B cell (primary cell): ENCODE results near the gene SERTAD2. TPM values are rescaled to one million over a fixed set of nuclear protein-coding genes. Genes with fewer than 3 reads are reported as not detected.

Experiments used
- ATAC-seq: fragments of 200-7000 bp; cut with Tn5 transposase; one replicate; pipeline ENCODE4 v1.10.0; 2021; ENCODE audit warnings: low read depth, mild to moderate bottlenecking, moderate number of reproducible peaks, moderate library complexity
- CTCF ChIA-PET: fragments of 350-600 bp; sonication (Branson Sonifier 250); formaldehyde crosslinking; loops from one replicate; lab custom pipeline; 2021; ENCODE audit warnings: antibody characterized with exemption, inconsistent platforms; lab: Charles Lee
- POLR2A ChIA-PET: fragments of 350-600 bp; sonication (Branson Sonifier 250); formaldehyde crosslinking; loops from one replicate; lab custom pipeline; 2021; ENCODE audit warnings: antibody characterized with exemption; lab: Charles Lee
- DNase-seq: peaks from one replicate; pipeline ENCODE4 v3.0.0; 2013
- H2AFZ ChIP-seq: 2 replicates; pipeline ENCODE4 v1.6.1; 2012; ENCODE audit warnings: mild to moderate bottlenecking, low read depth, low read length; ENCODE audit not compliant: insufficient read depth, poor library complexity, severe bottlenecking
- H3K27ac ChIP-seq, 2 donors: 1 replicate in 1 of 2; 2 replicates in 1 of 2; pipeline ENCODE4 v1.5.1; 2012 to 2013; ENCODE audit warnings: low read length in 2 of 2, mild to moderate bottlenecking in 2 of 2, moderate library complexity in 1 of 2
- H3K27me3 ChIP-seq, 4 experiments: fragments of 200-600 bp in 1 of 4; sonication (generic) in 1 of 4; replicated peaks in 1 of 4; 1 replicate in 2 of 4; 2 replicates in 2 of 4; pipeline versions ENCODE4 v1.6.1 to v1.7.0; 2013 to 2016; ENCODE audit warnings: low read length in 3 of 4, mild to moderate bottlenecking in 2 of 4, mixed read lengths in 1 of 4, moderate library complexity in 1 of 4; ENCODE audit not compliant: insufficient read depth in 4 of 4, control insufficient read depth in 3 of 4; ENCODE audit errors: control extremely low read depth in 1 of 4
- H3K36me3 ChIP-seq, 2 experiments: replicated peaks in 1 of 2; 1 replicate in 1 of 2; 2 replicates in 1 of 2; pipeline versions ENCODE4 v1.6.1 to v1.7.1; 2013; ENCODE audit warnings: low read length in 1 of 2; ENCODE audit not compliant: insufficient read depth in 2 of 2, control insufficient read depth in 1 of 2; ENCODE audit errors: control extremely low read depth in 1 of 2, extremely low read depth in 1 of 2
- H3K4me1 ChIP-seq, 2 donors: fragments of 200-600 bp in 1 of 2; sonication (generic) in 1 of 2; 1 replicate in 1 of 2; 2 replicates in 1 of 2; pipeline versions ENCODE4 v1.5.1 to v1.6.1; 2013 to 2017; ENCODE audit warnings: low read length in 2 of 2; ENCODE audit not compliant: control insufficient read depth in 2 of 2, insufficient read depth in 2 of 2
- H3K4me2 ChIP-seq: replicated peaks from 2 replicates; pipeline ENCODE3; 2012; ENCODE audit warnings: mild to moderate bottlenecking, low read depth, low read length; ENCODE audit not compliant: poor library complexity, severe bottlenecking
- H3K4me3 ChIP-seq, 5 experiments: fragments of 200-600 bp in 1 of 5; sonication (generic) in 1 of 5; 1 replicate in 3 of 5; 2 replicates in 2 of 5; pipeline versions ENCODE4 v1.5.1 to v1.7.0; 2011 to 2016; ENCODE audit warnings: low read length in 4 of 5, mild to moderate bottlenecking in 4 of 5, low read depth in 2 of 5, control low read depth in 1 of 5, moderate library complexity in 1 of 5; ENCODE audit not compliant: insufficient read depth in 1 of 5; ENCODE audit errors: control extremely low read depth in 1 of 5, extremely low read depth in 1 of 5
- H3K79me2 ChIP-seq: fragments of 200-600 bp; sonication (generic); one replicate; pipeline ENCODE4 v1.6.0; 2016; ENCODE audit warnings: low read length; ENCODE audit not compliant: control insufficient read depth, insufficient read depth
- H3K9ac ChIP-seq: fragments of 200-600 bp; sonication (generic); 2 replicates; pipeline ENCODE4 v1.6.1; 2017; ENCODE audit warnings: mild to moderate bottlenecking, low read length, moderate library complexity
- H3K9me3 ChIP-seq, 3 donors: one replicate each; pipeline versions ENCODE4 v1.6.1 to v1.7.1; 2013; ENCODE audit warnings: low read length in 2 of 3; ENCODE audit not compliant: control insufficient read depth in 2 of 3, insufficient read depth in 1 of 3; ENCODE audit errors: control extremely low read depth in 1 of 3
- H4K20me1 ChIP-seq: 2 replicates; pipeline ENCODE4 v1.6.0; 2012; ENCODE audit warnings: mild to moderate bottlenecking, low read length; ENCODE audit not compliant: insufficient read depth, control insufficient read depth, poor library complexity, severe bottlenecking
- H3K27ac Mint-ChIP-seq: one replicate; pipeline ENCODE4 v1.8.0; 2021; ENCODE audit warnings: mixed read lengths
- H3K27me3 Mint-ChIP-seq: one replicate; pipeline ENCODE4 v1.8.0; 2021; ENCODE audit warnings: mixed read lengths
- H3K4me1 Mint-ChIP-seq: one replicate; pipeline ENCODE4 v1.8.0; 2021; ENCODE audit warnings: mixed read lengths
- H3K4me3 Mint-ChIP-seq: one replicate; pipeline ENCODE4 v1.8.0; 2021; ENCODE audit warnings: mixed read lengths
- H3K9me3 Mint-ChIP-seq: one replicate; pipeline ENCODE4 v1.8.0; 2022; ENCODE audit warnings: mixed read lengths; ENCODE audit not compliant: insufficient read depth
- EZH2 ChIP-seq: IDR thresholded peaks from 2 replicates; pipeline ENCODE4 v1.6.1; 2012; ENCODE audit warnings: borderline replicate concordance, low read depth, mild to moderate bottlenecking, moderate library complexity, low read length; ENCODE audit not compliant: insufficient read depth, poor library complexity, severe bottlenecking
- WGBS: methylation state at CpG from one replicate; pipeline ENCODE4 v1.1.5; 2013; ENCODE audit warnings: missing lambda C conversion rate; ENCODE audit not compliant: insufficient coverage; 5-methylcytosine and 5-hydroxymethylcytosine counted together
- intact Hi-C: fragments of 100-400 bp; cut with micrococcal nuclease; formaldehyde crosslinking; loops from one replicate; pipeline ENCODE4 v1.10.0; 2022
- polyA plus RNA-seq: library from polyadenylated mRNA; depleted of rRNA; stranded (reverse); fragments of >200 nt; gene quantifications from 2 replicates; pipeline ENCODE4 v1.2.3, GENCODE V29; 2012
- total RNA-seq, 2 donors: library from RNA; stranded (reverse); fragments of 120-200 nt in 1 of 2; gene quantifications; 1 replicate in 1 of 2; 2 replicates in 1 of 2; pipeline versions ENCODE4 v1.2.3 to v1.2.4, GENCODE V29; 2013 to 2022
- TF ChIP-seq, protein P1 (sequence below): fragments of 200-600 bp; IDR thresholded peaks from one replicate; pipeline ENCODE4 v1.8.0; 2022; ENCODE audit warnings: antibody characterized with exemption, mild to moderate bottlenecking

SERTAD2 gene
- total and polyA plus RNA-seq, 2 donors (not counting 1 experiment from before 2014, with no cell fraction given): 49.5 to 66.8 TPM

DNA sequence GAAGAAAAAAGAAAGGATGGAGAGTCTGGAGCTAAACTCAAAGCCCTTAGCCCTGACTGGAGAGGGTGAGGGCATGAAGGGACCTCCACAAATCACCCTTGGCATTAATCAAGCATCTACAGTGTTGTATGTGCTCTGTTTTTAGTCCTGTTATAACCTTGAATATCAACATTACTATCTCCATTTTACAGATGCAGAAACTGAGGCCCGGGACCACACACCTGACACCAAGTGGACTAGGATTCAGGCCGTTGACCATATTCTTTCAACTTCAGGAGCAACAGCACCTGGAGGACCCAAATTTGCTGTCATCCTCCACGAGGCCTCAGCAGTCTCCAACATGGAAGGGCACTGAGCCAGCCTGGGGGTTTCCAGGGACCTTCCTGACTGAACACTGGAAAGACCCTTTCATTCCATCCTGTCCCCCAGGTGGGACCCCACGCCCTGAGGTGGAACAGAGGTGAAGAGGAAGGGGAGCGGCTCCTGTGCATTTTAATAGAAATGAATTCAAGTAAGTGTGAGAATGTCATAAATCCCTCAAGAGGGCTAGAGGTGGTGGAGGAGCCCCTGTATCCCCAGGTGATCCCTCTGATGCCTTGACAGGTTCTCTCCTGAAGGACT lies 41.0 kb downstream of the SERTAD2 start:
- intact Hi-C loops: no loop called here
- Mint-ChIP-seq H3K4me3 (no peak overlapping the region), H3K4me1 (peaks cover 12% of the 10 kb centered on the region)

DNA sequence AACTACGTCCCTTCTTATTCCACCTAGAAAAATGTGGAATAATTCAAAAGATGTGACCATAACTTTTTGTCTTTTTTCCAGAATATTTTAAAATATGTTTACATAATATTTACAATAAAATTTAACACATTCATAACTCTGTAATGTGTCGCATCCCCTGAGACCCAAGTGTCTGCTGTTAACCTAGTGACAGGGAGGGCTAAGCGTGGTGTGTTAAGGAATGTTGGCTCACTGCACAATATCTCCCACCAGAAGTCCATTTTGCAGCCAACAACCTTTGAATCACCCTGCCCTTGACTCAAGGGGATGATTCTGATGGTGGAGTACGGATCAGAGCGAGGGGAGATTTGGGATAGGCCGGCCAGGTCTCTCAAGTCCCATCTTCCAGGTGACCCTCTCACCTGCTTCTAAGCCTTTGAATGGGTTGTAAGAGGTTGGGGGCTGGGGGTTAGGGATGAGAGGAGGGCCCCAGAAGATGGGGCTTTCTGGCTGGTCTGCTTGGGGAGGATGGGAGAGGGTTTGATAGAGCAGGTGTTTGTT lies 43.3 kb downstream of the SERTAD2 start:
- H3K4me1 ChIP-seq: peaks cover 22 to 34% of the 10 kb centered on the region in 2 donors
- Mint-ChIP-seq H3K4me3 (peak overlapping the region; percentile 78), H3K27me3 (no peaks in the 10 kb centered on the region), H3K27ac (peak overlapping the region; percentile 78), H3K4me1 (peaks cover 29% of the 10 kb centered on the region), H3K9me3 (no peaks in the 10 kb centered on the region)
- ATAC-seq (no peak), DNase-seq (no peak)
- no peak overlapping the region for H3K27ac ChIP-seq
- no peak overlapping the region for H2AFZ ChIP-seq
- H3K9me3 ChIP-seq: no peaks in the 10 kb centered on the region
- no peaks in the 10 kb centered on the region for H3K36me3 ChIP-seq
- 100% methylated on average over 3 of the region's 6 CpGs for WGBS
- ChIA-PET POLR2A (no interaction called here), CTCF (interaction anchor here (1.3 to 5.9 kb wide), 8 partner anchors 10 to 263 kb away, joined by 3 to 70 read pairs (median 5); partner anchors contain the start of gene SERTAD2)
- H3K4me3 ChIP-seq: no peak overlapping the region
- TF ChIP-seq EZH2: no peak
- TF ChIP-seq, protein P1, sequence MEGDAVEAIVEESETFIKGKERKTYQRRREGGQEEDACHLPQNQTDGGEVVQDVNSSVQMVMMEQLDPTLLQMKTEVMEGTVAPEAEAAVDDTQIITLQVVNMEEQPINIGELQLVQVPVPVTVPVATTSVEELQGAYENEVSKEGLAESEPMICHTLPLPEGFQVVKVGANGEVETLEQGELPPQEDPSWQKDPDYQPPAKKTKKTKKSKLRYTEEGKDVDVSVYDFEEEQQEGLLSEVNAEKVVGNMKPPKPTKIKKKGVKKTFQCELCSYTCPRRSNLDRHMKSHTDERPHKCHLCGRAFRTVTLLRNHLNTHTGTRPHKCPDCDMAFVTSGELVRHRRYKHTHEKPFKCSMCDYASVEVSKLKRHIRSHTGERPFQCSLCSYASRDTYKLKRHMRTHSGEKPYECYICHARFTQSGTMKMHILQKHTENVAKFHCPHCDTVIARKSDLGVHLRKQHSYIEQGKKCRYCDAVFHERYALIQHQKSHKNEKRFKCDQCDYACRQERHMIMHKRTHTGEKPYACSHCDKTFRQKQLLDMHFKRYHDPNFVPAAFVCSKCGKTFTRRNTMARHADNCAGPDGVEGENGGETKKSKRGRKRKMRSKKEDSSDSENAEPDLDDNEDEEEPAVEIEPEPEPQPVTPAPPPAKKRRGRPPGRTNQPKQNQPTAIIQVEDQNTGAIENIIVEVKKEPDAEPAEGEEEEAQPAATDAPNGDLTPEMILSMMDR: no peak
- H3K4me2 ChIP-seq: no peak overlapping the region
- no peaks in the 10 kb centered on the region for H3K27me3 ChIP-seq
- H3K9ac ChIP-seq: no peak overlapping the region
- no peaks in the 10 kb centered on the region for H4K20me1 ChIP-seq
- no peaks in the 10 kb centered on the region for H3K79me2 ChIP-seq
- intact Hi-C loops: no loop called here

More for the DNA sequence above, 41.0 kb downstream of the SERTAD2 start:
- Histone ChIP-seq H4K20me1 (no peaks in the 10 kb centered on the region), H3K79me2 (no peaks in the 10 kb centered on the region), H3K4me3 (no peak overlapping the region), H3K27me3 (no peaks in the 10 kb centered on the region), H3K9ac (no peak overlapping the region), H3K4me2 (no peak overlapping the region), H3K36me3 (no peaks in the 10 kb centered on the region), H3K4me1 (peaks cover 9 to 18% of the 10 kb centered on the region in 2 donors), H2AFZ (no peak overlapping the region), H3K9me3 (no peaks in the 10 kb centered on the region), H3K27ac (no peak overlapping the region)
- Mint-ChIP-seq H3K9me3 (no peaks in the 10 kb centered on the region), H3K27ac (no peak overlapping the region), H3K27me3 (no peaks in the 10 kb centered on the region)
- WGBS: 86% methylated on average over 5 of the region's 5 CpGs
- POLR2A ChIA-PET: no interaction called here
- DNase-seq (no peak), ATAC-seq (no peak)
- CTCF ChIA-PET: no interaction called here
- TF ChIP-seq EZH2: no peak
- TF ChIP-seq, protein P1: no peak
